Measurements from ENCODE around the gene HADHB.
"Not testable (repeated sequence)": the region's sequence is repeated elsewhere in the genome, so short reads cannot be mapped to it uniquely, and the experiment has no call there.

HADHB gene

DNA sequence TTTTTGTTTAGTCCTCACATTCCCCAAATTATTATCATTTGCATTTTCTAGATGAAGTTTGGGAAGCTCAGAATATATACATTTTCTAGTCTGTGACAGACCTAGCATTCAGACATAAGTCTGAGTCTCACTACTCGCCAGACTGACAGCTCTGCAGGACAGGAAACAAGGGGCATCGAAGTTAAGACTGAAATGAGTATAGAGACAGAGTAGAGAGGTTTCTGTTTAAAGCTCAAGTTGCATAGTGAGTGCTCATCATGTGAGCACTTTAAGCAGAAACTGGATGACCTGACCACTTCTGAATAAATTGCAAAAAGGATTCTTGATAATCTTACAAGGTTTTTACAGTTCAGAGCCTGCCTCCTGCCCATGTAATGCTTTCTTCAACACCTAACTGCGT is 1.1 kb downstream of the HADHB start:
- DNase-seq, result no peak

DNA sequence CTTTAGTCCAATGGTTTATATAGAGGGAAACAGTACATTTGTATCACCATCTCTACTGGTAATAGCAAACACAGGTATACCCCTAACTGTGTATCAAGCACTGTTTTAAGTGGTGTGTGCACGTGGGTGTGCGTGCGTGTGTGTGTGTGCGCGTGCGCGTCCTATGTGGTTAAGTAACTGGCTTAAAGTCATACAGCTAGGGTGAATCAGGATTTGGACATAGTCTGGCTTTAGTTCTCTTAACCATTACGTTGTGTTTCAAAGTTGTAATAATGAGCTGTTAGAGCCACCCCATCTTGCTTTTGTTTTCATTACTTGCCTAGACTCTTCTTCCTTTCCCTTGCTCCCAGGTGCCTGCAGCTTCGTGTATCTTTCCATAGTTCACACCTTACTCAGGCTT is 2.1 kb downstream of the HADHB start:
- no peak for DNase-seq

DNA sequence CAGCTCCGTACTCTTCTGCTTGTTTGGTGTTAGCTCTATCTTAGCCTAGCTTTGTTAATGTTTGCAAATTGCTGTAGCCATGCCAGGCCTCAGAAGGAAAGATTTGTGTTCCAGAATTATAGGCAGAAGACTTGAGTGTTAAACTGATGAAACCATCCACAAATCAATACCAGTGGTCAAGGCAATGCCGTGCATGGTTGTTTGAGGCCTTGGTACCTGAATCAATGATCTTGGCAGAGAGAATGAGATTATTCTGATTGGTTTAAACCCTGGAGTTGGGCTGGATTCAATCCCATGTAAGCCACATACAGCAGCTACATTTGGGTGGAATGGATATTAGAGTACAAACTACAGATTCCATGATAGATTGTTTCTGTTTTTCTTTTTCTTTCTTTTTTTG is 4.9 kb downstream of the HADHB start:
- no peak for DNase-seq

DNA sequence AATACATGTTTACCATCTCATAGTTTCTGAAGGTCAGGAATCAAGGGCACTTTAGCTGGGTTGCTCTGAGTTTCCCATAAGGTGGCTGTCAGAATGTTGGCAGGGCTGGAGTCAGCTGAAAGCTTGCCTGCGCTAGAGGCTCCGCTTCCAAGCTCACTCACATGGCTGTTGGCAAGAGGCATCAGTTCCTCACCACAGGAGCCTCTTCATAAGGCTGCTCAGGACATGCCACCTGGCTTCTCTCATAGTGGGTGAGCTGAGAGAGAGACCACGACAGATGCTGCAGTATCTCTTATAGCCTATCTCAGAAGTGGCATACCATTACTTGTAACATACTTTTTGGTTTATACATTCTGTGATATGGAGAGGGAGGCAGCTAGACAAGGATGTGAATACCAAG is 7.2 kb downstream of the HADHB start:
- DNase-seq, result no peak

DNA sequence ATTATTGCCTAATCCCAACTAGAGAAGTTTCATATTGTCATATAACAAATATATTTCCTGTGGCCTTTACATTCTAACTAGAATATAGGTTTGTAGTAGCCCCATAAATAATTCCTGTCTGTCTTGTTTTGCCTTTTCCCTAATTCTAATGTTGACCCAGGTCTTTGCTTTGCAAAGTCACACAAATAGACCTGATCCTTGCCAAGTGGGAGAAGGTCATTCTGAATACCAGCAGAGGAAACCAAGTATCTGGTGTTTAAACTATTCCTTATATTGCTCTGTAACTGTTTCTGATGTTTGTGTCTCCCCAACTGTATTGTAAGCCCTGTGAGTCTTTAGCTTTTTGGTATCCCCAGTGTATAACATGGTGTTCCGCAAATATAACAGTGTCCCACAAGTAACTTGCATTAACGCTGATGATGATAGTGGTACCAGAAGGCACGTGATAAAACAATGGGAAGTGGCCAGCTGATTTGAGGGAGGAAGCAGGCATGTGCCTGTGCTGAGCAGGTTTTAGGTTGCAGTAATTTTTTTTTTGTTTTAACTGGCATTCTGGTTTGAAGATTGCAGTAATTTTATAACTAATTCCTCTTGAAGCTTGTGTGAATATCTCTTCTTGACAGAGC is 11.1 kb downstream of the HADHB start:
- no peak for DNase-seq

DNA sequence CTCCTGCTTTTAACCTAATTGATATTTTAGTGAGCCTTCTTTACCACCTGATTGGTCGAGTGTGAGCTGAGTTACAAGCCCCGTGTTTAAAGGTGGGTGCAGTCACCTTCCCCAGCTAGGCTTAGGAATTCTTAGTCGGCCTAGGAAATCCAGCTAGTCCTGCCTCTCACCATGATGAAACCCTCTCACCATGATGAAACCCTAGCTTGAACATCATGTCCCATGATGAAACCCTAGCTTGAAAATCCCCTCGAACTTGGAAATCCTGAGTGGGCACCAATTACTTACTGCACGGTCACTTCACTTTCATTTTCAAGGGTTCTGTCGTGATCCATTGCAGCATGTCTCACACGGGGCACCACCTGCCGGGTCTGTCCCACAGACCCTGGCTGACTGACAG is 14.1 kb downstream of the HADHB start:
- not testable (repeated sequence) for DNase-seq

DNA sequence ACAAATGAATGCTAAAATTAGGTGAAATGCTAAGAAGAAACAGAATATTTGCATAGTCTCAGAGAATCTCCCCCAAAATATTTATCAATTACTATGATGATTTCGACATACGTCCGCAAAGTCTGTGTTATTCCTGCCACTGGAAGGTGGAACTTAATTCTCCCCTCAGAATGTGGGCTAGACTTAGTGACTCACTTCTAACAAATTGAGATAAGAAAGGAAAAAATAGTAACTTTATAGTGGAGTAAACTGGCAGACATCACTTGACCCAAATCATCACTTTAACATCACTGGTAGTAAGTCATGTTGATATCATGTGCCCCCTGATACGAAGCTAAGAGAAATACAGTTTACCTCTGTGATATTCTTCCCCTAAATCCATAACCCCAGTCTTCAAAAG is 23.5 kb downstream of the HADHB start:
- DNase-seq, result no peak

DNA sequence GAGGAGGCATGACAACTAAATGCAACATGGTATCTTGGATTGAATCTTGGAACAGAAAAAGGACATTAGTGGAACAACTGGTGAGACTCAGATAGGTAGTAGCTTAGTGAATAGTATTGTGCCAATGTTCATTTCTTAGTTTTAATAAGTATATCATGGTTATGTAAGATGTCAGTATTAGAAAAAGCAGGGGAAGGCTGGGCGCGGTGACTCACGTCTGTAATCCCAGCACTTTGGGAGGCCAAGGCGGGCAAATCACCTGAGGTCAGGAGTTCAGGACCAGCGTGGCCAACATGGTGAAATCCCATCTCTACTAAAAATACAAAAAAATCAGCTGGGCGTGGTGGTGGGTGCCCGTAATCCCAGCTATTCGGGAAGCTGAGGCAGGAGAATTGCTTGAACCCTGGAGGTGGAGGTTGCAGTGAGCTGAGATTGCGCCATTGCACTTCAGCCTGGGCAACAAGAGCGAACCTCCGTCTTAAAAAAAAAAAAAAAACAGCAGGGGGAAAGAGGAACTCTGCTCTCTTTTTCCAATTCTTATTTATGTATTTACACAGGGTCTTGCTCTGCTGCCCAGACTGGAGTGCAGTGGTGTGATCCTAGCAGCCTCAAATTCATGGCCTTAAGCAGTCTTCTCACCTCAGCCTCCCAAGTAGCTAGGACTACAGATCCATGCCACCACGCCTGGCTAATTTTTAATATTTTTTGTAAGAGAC is 24.1 kb downstream of the HADHB start:
- not testable (repeated sequence) for DNase-seq

DNA sequence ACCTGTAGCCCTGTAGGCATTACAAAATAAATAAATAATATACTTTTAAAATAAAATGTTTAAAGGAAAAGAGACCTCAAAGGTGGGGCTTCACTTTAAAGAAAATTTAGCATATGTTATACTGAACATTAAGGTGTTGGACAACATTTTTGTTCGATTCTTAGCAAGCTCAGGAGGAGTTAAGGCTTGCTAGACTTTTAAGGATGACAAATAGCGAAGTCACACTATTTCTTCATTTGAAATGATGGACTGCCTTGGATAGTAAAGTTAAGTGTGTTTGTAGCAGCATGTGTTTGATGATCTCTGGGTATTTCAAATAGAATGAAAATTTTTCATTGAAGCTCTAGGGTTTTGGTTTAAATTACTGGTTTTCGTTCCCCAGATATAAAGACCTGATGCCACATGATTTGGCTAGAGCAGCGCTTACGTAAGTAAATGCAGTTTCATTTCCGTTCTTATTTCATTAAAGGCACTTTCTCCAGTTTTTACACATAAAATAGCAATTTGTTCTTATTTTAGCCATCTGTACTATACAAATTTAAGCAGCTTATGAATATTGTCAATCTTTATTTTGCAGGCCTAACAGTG is 24.9 kb downstream of the HADHB start:
- no peak for DNase-seq

DNA sequence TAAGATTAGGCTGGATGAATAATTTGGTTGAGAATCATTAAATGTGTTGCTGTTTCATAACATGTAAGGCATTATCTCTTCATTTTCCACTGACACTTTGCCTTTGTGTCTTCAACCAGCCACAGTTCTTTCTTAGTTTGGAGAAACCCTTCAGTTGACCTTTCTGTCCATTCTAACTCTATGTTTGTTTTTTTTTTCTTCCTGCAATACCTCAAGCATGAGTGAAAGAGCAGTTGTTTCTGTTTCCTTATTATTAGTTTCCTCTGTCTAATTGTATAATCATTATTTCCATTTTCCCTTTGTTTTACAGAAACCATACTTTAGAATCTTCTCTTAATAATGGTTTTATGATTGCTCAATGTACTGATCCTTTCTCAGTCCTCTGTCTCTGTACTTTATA is 25.6 kb downstream of the HADHB start:
- DNase-seq, result no peak

DNA sequence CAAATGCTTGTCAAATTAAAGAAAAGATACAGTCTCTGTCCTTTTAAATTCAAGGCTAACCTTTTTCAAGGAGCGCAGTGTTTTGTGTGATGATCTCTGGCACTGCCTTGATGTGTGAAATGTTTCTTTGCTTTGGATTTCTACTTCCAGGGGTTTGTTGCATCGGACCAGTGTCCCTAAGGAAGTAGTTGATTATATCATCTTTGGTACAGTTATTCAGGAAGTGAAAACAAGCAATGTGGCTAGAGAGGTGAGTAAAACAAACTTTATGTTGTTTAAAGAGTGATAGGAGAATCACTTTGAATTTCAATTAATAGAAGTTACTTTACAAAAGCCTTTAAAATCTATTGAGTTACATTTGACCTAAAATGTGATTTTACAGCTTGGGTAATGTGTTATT is 28.8 kb downstream of the HADHB start:
- no peak for DNase-seq

DNA sequence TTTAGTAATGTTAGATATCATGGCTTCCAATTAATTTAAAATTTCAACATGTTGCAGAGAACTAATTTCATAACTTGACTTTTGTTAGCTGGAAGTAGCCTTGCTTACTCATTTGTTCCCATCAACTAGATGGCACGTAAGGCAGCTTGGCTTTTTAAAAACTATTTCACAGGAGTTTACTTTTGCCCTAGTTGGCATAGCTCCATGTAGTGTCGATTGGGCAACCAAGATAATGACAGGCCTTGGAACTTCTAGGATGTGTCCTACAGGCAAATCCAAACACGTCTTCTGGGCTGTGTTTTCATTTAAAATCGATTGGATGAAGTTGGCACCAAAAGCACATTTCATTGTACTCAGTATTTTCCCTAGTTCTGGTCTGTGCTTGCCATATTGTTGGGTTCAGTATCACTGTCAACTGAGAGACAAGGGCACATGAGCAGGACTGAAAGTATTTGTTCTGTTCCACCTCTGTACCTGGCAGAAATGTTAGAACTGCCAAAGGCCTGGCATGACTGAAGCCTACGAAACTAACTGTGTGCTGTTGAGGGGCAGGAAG is 29.4 kb downstream of the HADHB start:
- peak; percentile 31 for DNase-seq

DNA sequence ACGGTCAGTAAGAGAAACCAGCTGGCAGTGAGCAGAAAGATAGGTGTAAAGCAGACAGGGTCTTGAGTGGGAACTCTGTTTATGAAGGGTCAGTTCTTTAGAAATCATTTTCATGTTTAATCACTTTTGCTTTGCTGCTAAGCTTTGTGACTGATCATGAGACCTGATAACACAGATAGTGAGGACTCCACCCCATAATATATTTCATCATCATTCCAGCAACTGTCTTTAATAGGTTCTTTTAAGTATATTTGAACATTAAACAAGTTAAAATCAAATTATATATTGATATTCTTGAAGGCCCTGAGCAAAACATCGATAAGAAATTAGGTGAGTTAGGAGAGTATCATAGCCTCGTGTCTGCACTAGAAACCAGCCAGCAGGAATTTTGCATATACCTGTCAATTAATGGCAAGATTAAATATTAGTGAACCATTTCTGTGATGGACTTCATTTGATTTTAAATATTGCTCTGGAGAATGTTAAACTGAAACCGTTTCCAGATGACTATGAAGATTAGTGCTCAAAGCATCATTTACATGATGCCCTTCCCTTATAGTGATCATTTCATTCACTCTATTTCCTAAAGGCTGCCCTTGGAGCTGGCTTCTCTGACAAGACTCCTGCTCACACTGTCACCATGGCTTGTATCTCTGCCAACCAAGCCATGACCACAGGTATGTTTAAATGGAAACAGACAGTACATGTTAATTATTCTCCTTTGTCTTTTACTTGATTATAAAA is 31.9 kb downstream of the HADHB start:
- DNase-seq, result no peak

DNA sequence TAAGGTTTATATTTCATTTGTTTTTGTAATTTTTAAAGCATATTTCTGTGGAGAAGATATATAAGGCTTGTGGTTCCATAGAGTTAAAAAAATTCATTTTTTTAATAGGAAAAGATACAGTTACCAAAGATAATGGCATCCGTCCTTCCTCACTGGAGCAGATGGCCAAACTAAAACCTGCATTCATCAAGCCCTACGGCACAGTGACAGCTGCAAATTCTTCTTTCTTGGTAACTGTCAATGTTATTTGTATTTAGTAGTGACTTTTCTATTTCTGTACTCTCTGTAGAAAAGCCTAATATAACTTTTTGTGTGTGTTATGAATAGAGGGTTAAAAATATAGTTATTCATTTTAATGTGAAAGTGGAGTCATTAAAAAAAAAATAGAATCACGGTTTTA is 35.1 kb downstream of the HADHB start:
- no peak for DNase-seq

DNA sequence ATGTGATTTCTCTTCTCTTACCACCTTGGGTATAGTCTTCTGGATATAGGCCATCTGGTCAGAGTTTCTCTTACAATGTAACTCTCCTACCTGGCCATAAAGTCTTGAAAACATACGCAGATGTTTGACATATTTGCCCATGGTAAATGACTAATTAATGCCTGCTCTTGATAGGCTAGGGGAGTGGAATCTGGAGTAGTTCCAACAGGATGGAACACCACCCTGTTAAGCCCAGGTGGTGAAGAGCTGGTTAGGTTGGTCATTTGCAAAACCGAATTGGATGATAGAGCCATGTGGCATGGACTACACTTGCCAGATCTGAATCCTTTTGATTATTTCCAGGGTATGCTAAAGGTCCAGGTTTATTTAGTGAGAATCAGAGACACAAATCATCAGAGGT is 36.5 kb downstream of the HADHB start:
- no peak for DNase-seq

DNA sequence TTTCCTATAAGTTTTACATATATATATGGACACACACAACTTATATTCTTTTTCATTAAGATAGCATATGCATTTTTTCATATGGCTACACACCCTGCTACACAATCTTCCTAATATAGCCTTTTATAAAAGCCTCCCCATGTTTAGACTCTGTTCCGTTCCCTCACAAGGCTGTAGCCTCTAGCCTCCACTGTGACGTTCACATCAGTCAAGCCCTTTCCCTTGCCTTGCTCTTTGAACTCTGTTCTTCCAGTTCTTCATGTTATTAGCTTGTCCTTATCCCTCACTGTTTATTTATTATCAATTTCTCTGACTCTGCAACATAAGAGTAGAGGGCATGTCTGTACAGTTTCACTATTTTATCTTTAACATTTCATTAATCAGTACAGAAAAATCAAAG is 38.9 kb downstream of the HADHB start:
- DNase-seq, result no peak

DNA sequence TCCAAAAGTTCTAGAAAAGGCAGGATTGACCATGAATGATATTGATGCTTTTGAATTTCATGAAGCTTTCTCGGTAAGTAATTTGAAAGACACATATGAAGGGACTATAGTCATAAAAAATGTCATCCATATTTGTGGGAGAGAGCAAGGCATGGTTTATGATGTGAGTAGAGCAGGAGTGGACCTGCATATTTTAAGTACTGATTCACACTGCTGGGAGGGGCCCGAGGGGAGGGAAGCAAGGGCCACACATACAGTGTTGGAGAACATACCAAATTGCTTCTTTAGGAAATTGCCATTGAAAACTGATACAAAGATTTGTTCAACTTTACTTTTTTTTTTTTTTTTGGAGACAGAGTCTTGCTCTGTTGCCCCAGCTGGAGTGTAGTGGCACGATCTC is 39.4 kb downstream of the HADHB start:
- no peak for DNase-seq

DNA sequence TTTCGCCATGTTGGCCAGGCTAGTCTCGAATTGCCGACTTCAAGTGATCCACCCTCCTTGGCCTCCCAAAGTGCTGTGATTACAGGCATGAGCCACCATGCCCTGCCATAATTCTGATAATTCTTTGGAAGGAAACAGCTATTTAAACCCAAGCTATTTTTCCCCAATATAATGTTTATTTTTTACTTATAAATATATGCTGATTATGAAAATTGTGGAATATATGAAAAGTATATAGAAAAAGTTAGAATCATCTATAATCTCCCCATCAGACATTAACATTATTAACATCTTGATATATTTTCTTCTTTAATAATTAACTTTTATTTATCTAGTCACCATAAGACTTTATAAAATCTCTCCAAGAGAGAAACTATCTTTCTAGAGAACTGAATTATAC is 41.2 kb downstream of the HADHB start:
- DNase-seq, result no peak

DNA sequence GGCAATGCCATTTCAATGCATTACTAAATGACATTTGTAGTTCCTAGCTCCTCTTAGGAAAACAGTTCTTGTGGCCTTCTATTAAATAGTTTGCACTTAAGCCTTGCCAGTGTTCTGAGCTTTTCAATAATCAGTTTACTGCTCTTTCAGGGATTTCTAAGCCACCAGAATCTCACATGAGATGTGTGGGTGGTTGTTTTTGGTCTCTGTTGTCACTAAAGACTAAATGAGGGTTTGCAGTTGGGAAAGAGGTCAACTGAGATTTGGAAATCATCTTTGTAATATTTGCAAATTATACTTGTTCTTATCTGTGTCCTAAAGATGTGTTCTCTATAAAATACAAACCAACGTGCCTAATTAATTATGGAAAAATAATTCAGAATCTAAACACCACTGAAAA is 45.3 kb downstream of the HADHB start:
- DNase-seq, result no peak

DNA sequence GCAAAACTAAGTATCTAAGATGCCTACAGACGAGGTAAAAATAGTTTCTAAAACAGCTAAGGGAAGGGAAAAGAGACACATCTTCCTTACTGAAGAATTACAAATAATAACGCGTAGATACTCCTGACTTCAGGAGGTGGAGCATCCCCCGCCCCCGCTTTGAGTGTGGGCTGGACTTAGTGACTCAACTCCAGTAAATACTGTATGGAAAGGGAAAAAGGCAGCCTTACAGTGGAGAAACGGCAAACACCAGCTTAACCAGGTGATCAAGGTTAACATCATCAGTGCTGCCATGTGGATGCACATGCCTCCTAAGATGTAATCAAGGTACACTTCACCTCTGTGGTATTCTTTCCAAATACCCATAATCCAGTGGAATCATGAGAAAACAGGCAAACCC is 47.9 kb downstream of the HADHB start:
- no peak for DNase-seq

DNA sequence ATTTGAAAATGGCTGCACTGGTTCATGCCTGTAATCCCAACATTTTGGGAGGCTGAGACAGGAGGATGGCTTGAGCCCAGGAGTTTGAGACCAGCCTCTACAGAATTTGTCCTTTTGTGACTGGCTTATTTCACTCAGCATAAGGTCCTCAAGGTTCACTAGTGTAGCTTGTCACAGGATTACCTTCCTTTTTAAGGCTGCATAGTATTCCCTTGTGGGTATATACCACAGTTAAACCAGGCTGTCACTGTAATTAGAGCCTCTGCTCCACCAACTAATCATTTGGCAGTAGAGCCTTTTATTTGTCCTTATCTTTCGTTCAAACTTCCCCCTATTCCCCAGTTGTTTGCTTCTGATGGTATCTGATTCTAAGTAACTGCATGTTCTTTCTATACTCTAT is 50.8 kb downstream of the HADHB start:
- DNase-seq, result no peak

DNA sequence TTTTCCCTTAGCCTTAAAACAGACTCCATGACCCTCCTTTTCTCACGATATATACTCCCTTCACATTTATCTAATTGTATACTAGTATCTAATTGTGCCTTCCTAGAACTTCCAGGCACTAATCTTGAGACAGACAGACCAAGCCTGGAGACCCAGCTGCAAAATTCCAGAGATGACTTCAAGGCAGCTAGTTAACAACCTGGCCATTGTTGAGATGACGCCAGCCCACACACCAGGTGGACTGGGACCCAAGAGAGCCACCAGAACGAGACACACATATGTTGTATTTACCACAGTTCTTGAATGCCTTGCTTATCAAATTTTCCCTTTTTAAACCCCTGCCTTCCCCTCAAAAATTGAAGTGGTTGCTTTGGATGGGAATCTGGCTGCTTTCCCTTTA is 52.3 kb downstream of the HADHB start:
- no peak for DNase-seq

DNA sequence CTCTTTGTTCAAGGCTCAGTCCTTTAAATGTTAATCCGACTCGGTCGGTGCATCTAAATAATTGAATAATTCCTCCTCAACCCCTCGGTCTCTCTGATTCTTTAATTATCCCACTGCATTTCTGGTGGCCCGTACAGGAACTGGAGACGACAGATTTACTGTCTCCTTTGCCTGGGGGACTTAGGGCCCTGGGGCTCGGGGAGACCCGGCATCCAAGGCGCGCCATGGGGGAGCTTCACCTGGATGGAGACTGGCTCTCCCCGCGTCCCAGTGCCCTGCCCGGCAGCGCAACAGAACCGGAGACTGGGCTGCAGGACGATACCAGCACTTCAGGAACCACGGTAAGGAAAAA is 53.5 kb downstream of the HADHB start:
- DNase-seq, result no peak
